T-helper 9 cell (primary cell): Measurements from ENCODE around the gene ARL6IP5.

Experiments
- DNase-seq: peaks from one replicate; pipeline ENCODE4 v3.0.0-alpha.2; 2020

Gene ARL6IP5

DNA sequence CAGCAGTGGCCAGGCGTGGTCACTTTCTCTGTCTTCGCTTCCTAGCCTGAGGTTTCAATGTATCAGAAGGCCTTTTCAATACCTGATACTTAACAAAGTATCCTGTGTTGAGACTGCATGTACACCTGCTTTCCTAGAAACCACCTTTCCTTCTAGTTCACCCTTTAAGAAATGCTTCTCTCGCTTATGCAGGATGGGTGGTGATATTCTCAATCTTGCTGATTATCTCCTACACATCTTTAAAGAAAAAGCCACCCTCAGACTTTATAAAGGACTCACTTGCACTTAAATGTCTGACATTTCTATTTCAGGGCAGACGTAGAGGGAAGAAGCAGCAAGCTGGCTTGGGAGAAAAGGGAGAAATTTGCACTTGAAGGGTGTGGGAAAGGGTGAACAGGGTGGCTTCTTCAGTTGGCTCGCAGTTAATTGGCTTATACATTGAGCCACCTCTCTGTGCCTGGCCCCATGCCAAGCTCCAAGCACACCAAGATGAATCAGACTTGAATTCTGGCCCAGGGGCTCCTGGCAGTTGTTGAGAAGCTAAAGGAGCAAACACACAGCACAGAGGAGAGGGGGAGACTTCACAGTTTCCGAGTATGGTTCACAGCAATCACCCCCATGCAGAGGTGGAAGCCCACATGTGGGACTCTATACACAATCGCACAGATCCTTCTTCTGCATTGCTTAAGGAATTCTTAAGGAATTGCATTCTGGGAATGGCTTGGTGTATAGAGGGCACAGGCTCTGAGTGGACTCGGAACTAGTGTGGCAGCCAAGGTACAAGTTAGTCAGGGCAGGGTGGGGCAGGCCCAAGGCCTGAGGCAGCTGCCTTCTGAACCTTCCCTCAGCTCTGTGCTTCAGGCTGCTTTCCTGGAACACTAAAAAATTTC is 1.3 kb downstream of the ARL6IP5 start:
- DNase-seq: peak; percentile 57

DNA sequence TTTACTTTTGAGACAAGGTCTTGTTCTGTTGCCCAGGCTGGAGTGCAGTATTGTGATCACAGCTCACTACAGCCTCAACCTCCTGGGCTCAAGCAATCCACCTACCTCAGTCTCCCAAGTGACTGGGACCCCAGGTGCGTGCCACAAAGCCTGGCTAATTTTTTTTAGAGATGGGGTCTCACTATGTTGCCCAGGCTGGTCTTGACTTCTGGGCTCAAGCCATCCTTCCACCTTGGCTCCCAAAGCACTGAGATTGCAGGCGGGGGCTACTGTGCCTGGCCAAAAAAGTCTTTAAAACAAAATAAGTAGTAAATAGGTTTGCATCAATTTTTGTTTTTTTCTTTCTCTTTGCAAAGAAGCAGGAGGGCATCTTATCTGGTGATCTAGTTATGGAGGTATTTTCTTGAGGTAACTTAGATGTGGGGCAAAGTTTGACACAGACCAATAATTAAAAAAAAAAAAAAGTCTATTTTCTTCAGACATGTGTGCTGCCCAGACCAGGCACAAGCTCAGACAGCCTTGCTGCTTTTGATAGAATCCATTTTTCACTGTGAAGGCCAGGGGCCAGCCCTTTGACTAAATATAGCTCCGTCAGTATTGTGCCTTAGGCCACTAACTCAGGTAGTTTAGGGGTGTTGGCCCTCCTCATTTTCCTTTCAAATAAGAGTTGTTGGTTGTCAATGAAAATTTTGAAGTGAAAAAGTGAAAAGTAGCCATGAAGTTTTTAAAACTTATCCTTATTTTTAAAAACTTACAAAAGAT is 2.5 kb downstream of the ARL6IP5 start:
- DNase-seq: no peak

DNA sequence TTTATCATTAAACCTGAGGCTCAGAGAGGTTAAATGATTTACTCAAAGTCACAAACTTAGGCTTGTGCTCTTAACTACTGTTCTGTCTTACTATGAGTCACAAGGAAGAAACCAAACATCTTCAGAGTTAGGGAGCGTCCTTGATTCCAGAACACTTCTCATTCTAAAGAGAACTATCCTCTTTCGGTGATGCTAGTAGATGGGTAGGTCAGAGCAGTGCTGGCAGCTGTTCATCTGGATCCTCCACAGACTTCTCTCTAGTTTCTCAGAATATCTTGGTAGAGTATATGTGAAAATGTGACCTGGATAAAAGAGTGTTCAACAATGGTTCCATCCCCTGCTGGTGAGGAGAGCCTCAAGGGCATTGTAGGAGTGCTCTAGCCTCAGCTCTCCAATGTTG is 3.3 kb downstream of the ARL6IP5 start:
- no peak for DNase-seq

- DNase-seq: no peak
Measured at GRCh38 chr3:69090021-69090420, 5.3 kb downstream of the ARL6IP5 start.

DNA sequence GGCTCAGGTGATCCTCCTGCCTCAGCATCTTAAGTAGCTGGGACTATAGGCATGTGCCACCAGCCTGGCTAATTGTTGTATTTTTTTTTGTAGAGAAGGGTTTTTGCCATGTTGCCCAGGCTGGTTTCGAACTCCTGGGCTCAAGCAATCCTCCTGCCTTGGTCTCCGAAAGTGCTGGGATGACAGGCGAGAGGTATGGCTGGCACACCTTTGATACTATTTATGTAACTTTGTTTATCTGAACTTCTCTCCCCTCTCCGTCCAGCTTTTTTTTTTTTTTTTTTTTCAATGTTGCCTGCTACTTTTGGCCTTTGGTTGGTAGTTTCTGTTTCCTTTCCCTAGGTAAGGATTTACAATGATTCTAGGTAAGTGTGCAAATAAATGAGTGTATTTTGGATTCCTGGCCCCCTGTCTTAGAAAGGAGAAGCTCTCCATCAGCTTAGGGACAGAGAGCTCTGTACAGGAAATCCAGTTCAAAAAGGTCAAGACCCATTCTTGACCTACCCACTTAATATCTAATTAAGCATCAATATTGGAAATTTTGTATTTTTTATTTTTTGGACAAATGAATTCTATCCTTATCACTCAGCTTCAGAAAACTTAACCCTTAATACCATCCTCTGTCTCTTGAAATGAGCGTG is 6.8 kb downstream of the ARL6IP5 start:
- no peak for DNase-seq

DNA sequence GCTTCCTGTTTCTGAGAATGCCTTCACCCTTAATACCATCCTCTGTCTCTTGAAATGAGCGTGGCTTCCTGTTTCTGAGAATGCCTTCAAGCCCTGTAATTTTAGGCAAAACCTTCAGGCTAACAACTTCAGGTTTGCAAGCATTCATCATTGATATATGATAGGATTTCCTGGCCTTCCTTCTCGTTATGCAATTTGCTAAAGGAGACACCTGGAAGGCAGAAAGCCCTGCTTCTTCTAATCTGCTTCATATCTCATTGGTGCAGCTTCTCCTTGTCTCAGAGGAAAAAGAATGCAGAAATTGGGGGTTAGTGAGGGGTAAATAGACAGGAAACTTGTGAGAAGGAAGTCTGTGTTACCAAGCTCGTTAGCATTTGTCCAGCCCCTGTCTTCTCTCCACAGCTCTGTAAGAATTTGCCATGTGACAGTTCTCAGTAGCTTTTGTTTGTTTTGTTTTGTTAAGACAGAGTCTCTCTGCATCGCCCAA is 7.3 kb downstream of the ARL6IP5 start:
- no peak for DNase-seq

GRCh38 chr3:69094467-69095205 is 9.9 kb downstream of the ARL6IP5 start:
- DNase-seq: no peak

DNA sequence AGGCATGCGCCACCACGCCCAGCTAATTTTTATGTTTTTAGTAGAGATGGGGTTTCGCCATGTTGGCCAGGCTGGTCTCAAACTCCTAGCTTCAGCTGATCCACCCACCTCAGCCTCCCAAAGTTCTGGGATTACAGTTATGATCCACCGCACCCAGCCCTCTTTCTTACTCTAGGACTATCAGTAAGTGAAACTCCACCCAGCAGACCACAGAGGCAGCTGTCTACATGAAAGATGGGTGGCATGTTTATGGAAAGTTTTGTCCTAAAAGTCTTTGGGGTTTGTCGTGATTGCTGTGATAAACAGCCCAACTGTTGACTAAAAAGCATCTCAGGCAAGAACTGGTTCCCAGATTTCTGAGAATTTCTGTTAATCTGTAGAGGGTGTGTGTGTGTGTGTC is 10.9 kb downstream of the ARL6IP5 start:
- no peak for DNase-seq

DNA sequence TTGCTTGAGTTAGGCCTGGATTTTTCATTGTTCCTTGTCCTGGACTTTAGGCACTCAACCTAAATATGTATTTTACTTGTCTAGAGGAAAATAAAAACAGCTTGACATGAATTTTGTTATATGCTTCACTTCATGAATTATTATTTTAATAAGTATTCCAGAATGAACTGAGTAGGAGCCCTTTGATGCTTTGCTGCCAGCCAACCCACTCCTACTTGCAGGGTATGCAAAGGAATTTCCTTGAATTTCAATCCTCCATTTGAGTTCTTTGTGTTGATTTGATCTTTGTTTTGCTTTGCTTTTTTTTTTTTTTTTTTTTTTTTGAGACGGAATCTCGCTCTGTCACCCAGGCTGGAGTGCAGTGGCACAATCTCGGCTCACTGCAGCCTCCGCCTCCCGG is 11.6 kb downstream of the ARL6IP5 start:
- DNase-seq: no peak

DNA sequence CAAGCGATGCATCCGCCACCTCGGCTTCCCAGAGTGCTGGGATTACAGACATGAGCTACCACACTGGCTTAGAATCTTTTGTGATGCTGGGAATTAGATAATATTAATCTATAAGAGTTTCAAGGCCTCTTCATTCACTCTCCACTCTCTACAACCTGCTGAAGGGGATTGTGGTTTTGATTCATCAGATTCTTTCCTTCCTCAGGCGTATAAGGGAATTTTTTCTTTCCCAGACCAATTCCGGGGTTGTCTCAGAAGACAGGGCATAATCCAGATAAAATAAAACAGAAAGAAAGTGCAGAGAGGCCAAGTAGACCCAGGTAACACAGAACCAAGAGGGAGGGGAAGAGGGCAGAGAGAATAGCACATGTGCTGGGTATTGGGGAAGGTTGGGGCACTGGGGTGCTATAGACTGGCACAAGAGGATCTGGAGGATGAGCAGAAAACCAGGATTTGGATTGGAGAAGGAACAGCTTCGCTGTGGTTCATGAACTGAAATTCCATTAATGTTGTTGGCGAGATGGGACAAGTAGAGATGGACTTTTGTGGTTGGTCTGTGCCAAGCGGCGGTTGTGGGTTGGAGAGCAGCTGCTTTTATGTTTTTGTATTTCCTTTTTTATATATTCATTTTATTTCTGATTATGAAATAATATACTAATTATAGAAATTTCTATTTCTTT is 12.8 kb downstream of the ARL6IP5 start:
- no peak for DNase-seq

GRCh38 chr3:69099576-69099975 is 14.8 kb downstream of the ARL6IP5 start:
- DNase-seq: no peak

- no peak for DNase-seq
Measured at GRCh38 chr3:69102384-69102783, 17.6 kb downstream of the ARL6IP5 start.

GRCh38 chr3:69103123-69103522 is 18.4 kb downstream of the ARL6IP5 start:
- no peak for DNase-seq

DNA sequence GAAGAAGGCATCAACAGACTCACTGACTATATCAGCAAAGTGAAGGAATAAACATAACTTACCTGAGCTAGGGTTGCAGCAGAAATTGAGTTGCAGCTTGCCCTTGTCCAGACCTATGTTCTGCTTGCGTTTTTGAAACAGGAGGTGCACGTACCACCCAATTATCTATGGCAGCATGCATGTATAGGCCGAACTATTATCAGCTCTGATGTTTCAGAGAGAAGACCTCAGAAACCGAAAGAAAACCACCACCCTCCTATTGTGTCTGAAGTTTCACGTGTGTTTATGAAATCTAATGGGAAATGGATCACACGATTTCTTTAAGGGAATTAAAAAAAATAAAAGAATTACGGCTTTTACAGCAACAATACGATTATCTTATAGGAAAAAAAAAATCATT is 19.8 kb downstream of the ARL6IP5 start:
- DNase-seq: no peak

DNA sequence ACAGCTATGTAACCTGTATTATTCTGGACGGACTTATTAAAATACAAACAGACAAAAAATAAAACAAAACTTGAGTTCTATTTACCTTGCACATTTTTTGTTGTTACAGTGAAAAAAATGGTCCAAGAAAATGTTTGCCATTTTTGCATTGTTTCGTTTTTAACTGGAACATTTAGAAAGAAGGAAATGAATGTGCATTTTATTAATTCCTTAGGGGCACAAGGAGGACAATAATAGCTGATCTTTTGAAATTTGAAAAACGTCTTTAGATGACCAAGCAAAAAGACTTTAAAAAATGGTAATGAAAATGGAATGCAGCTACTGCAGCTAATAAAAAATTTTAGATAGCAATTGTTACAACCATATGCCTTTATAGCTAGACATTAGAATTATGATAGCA is 20.6 kb downstream of the ARL6IP5 start:
- DNase-seq: no peak

GRCh38 chr3:69107841-69108240 is 23.1 kb downstream of the ARL6IP5 start:
- DNase-seq: no peak

DNA sequence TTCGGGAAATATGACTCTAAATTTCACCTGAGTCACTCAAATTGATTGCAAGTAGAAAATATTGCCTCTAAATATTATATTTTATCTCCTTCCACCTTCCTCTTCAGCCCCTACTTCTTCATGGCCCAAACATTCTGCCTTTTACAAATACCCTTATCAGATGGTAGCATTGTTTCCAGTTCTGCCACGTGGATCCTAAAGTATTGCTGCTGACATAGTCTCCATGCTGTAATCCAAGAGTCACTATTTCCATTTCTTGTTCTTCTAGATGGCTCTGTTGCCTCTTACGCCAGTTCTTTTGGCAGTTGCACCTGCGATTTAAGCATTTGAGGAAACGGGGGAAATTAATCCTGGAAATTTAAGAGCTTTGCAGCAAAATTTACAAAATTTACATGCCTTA is 24.1 kb downstream of the ARL6IP5 start:
- no peak for DNase-seq

- DNase-seq: no peak
Measured at GRCh38 chr3:69110941-69111546, 26.3 kb downstream of the ARL6IP5 start.

- no peak for DNase-seq
Measured at GRCh38 chr3:69113536-69113935, 28.8 kb downstream of the ARL6IP5 start.

- no peak for DNase-seq
Measured at GRCh38 chr3:69115731-69116130, 31.0 kb downstream of the ARL6IP5 start.

DNA sequence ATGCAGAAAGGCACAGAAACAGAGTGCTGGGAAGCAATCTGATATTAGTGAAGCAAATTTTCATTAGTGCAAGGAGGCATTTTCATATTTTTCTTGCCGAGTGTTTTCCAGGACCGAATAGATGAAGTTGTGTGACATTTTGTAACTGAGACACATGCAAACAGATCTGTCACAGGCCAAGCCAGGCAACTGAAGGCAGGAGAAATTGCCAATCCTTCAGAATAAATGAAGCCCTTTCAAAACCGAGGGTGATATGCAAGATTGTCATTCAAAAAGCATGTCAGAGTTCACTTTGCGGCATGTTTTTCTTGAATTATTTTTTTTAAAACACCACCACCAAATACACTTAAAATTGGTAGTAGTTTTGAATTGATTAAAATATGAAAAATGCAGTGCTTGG is 31.4 kb downstream of the ARL6IP5 start:
- no peak for DNase-seq

- no peak for DNase-seq
Measured at GRCh38 chr3:69116897-69117296, 32.2 kb downstream of the ARL6IP5 start.
